GM19043 (cell line): Measurements from ENCODE around the gene AFF1.

Source experiments
- ATAC-seq: cut with Tn5 transposase; IDR thresholded peaks from one replicate; pipeline ENCODE4 v1.9.1; 2021; ENCODE audit warnings: low read depth; ENCODE audit not compliant: unreplicated experiment

AFF1 gene

GRCh38 chr4:86947501-86948120 is 12.8 kb downstream of the AFF1 start:
- no peak for ATAC-seq

GRCh38 chr4:86948276-86948675 is 13.5 kb downstream of the AFF1 start:
- ATAC-seq = no peak

GRCh38 chr4:86950831-86951525 is 16.2 kb downstream of the AFF1 start:
- no peak for ATAC-seq

- ATAC-seq = no peak
Observed at GRCh38 chr4:86955888-86956451, 21.2 kb downstream of the AFF1 start.

GRCh38 chr4:86957215-86957614 is 22.4 kb downstream of the AFF1 start:
- ATAC-seq = peak; percentile 25

- no peak for ATAC-seq
Observed at GRCh38 chr4:86959588-86960500, 25.0 kb downstream of the AFF1 start.

GRCh38 chr4:86960557-86960961 is 25.7 kb downstream of the AFF1 start:
- ATAC-seq = no peak

- ATAC-seq = no peak
Observed at GRCh38 chr4:86961116-86961515, 26.3 kb downstream of the AFF1 start.

GRCh38 chr4:86961605-86962295 is 26.9 kb downstream of the AFF1 start:
- peak; percentile 88 for ATAC-seq

- ATAC-seq = no peak
Observed at GRCh38 chr4:86963697-86964096, 28.9 kb downstream of the AFF1 start.

GRCh38 chr4:86965019-86965976 is 30.5 kb downstream of the AFF1 start:
- peak; percentile 39 for ATAC-seq

GRCh38 chr4:86967073-86967472 is 32.3 kb downstream of the AFF1 start:
- ATAC-seq = no peak

GRCh38 chr4:86967798-86968197 is 33.0 kb downstream of the AFF1 start:
- no peak for ATAC-seq

- no peak for ATAC-seq
Observed at GRCh38 chr4:86968547-86968946, 33.7 kb downstream of the AFF1 start.

- no peak for ATAC-seq
Observed at GRCh38 chr4:86970447-86971354, 35.9 kb downstream of the AFF1 start.

- no peak for ATAC-seq
Observed at GRCh38 chr4:86971355-86971683, 36.5 kb downstream of the AFF1 start.

GRCh38 chr4:86972997-86973396 is 38.2 kb downstream of the AFF1 start:
- no peak for ATAC-seq

GRCh38 chr4:86973668-86974067 is 38.9 kb downstream of the AFF1 start:
- no peak for ATAC-seq
